NCI-H1436 treated with DMSO at 0.1 percent for 48 hours (cell line): ENCODE results near the gene MEAF6.
"Not testable (repeated sequence)": the region's sequence is repeated elsewhere in the genome, so short reads cannot be mapped to it uniquely, and the experiment has no call there.

Source experiments
- DNase-seq: peaks from one replicate; lab custom pipeline; 2025; lab: John Stamatoyannopoulos, UW

MEAF6 gene

GRCh38 chr1:37514350-37515184 is at the start of gene MEAF6:
Gene MEAF6, minus strand, starts transcription at chr1:37514766. Its CDS starts 20 bp downstream, at chr1:37514746.
- DNase-seq, result no peak

- DNase-seq, result no peak
Measured at GRCh38 chr1:37562984-37563383, 48.4 kb upstream of the MEAF6 start.

- DNase-seq, result no peak
Measured at GRCh38 chr1:37561133-37562132, 46.9 kb upstream of the MEAF6 start.

GRCh38 chr1:37560401-37561132 is 46.0 kb upstream of the MEAF6 start:
- no peak for DNase-seq

- DNase-seq, result not testable (repeated sequence)
Measured at GRCh38 chr1:37559957-37560379, 45.4 kb upstream of the MEAF6 start.

GRCh38 chr1:37559080-37559479 is 44.5 kb upstream of the MEAF6 start:
- DNase-seq, result no peak

- DNase-seq, result no peak
Measured at GRCh38 chr1:37558411-37558810, 43.8 kb upstream of the MEAF6 start.

- no peak for DNase-seq
Measured at GRCh38 chr1:37557402-37557801, 42.8 kb upstream of the MEAF6 start.

- no peak for DNase-seq
Measured at GRCh38 chr1:37556712-37557196, 42.2 kb upstream of the MEAF6 start, which contains the start of gene DNALI1. Gene DNALI1, plus strand, starts transcription at chr1:37556940. Its CDS starts 55 bp downstream, at chr1:37556995.

- peak; percentile 57 for DNase-seq
Measured at GRCh38 chr1:37553927-37554808, 39.6 kb upstream of the MEAF6 start, which contains the start of gene SNIP1. Gene SNIP1, minus strand, starts transcription at chr1:37554293. Its CDS starts 64 bp downstream, at chr1:37554229.

- no peak for DNase-seq
Measured at GRCh38 chr1:37553598-37553926, 39.0 kb upstream of the MEAF6 start.

GRCh38 chr1:37549341-37549740 is 34.8 kb upstream of the MEAF6 start:
- DNase-seq, result no peak

- DNase-seq, result no peak
Measured at GRCh38 chr1:37545019-37545418, 30.5 kb upstream of the MEAF6 start.

- no peak for DNase-seq
Measured at GRCh38 chr1:37544530-37544929, 30.0 kb upstream of the MEAF6 start.

- no peak for DNase-seq
Measured at GRCh38 chr1:37540036-37540785, 25.6 kb upstream of the MEAF6 start.

GRCh38 chr1:37539154-37539553 is 24.6 kb upstream of the MEAF6 start:
- DNase-seq, result not testable (repeated sequence)

GRCh38 chr1:37537378-37537777 is 22.8 kb upstream of the MEAF6 start:
- no peak for DNase-seq

- DNase-seq, result no peak
Measured at GRCh38 chr1:37533317-37534093, 18.9 kb upstream of the MEAF6 start.
